ENCODE results near the gene TMEM258. TPM values are rescaled to one million over a fixed set of nuclear protein-coding genes. Genes with fewer than 3 reads are reported as not detected.

TMEM258 gene
- total and polyA plus RNA-seq, 4 donors = 73.2 to 213 (median 136) TPM

DNA sequence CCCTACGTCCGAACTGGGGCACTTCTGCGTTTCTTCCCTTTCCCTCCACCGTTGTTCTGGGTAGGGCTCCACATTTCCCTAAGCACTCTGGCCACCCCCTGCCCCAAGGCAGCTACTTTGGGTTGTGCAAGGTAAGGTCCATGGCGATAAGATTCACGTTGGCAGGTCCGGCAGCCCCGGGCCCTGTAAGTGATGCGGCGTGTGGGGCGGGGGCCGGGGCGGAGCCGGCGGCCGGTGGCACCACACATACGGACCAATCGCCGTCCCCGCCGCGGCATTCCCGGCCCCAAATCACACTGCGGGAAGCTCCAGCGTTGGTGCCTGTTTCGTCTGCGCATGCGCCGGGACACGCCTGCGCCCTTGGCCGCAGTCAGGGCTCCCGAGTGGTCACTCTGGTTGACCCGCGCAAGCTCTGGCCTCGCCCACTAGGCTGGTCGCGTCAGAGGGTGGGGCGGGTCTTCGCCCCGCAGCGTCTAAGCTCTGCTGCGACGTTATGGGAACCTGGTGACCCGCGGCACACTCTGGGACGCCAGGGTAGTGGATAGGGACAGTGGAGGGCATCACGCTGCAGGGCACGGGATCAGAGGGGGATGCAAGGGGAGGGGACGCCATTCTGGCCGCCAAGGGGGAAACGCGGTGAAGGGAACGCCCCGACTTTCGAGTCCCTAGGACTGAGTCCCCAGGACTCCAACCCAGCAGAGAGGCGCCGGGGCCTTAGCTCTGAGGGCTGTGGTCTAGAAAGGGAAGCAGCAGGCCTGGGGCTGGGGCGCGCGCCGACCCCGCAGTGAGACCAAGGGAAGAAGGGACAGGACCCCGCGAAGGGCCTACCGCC is 22.8 kb upstream of the TMEM258 start:
- DNase-seq = peak; percentile 99
- ATAC-seq (ENCODE audit: low FRiP score) = peak; percentile 98
- H3K4me3 ChIP-seq (ENCODE audit: low read length in 2 of 2) = peak overlapping the region; percentile 8 to 60
- no peaks in the 10 kb centered on the region for H3K9me3 ChIP-seq (ENCODE audit: control insufficient read depth, low read length)
- no peaks in the 10 kb centered on the region for H3K27me3 ChIP-seq (ENCODE audit: control insufficient read depth in 1 of 2, insufficient read depth in 2 of 2, low read length in 1 of 2)
- intact Hi-C loops (cut with DNase I) = loop anchor here (5.0 to 10.0 kb wide), 2 partner anchors 150 to 152 kb away; partner anchors contain the start of gene FTH1 (in 2 of the 2)
- peak overlapping the region; percentile 84 to 92 for H3K27ac ChIP-seq (ENCODE audit: low read depth in 1 of 2, low read length in 2 of 2)
- H3K4me1 ChIP-seq (ENCODE audit: control insufficient read depth in 1 of 2, insufficient read depth in 2 of 2, low read length in 2 of 2) = no peaks in the 10 kb centered on the region
- H3K36me3 ChIP-seq (ENCODE audit: control insufficient read depth in 1 of 2, insufficient read depth in 2 of 2, low read length in 1 of 2) = peaks cover 0 to 6% of the 10 kb centered on the region in 2 donors
- WGBS, 2 donors = 1% methylated on average over 62 to 66 of the region's 66 CpGs

DNA sequence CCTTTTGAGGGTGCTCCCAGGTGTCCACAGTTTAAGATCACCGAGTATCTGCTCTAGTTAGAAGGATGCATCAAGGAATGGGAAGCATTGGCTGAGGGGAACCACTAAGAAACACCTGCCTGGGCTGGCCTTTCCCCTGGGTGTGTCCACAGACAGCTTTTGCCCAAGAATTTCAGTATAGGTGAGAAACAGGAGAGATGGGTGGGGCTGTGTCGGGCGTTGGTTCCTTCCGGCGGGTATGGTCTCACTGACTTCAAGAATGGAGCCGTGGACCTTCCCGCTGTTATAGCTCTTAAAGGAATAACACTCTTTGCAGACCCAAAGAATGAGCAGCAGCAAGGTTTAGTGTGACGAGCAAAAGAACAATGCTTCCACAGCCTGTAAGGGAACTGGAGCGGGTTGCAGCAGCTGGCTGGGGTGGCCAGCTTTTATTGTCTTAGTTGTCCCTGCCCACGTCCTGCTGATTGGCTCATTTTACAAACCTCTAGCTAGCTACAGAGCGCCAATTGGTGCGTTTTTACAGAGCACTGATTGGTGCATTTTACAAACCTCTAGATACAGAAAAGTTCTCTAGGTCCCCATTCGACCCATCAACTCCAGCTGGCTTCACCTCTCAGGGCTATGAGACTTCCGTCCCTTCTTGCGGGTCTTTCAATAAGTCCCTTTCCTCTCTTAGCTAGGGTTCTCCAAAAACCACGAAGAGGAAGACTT is 22.0 kb upstream of the TMEM258 start:
- Histone ChIP-seq H3K36me3 (ENCODE audit: control insufficient read depth in 1 of 2, insufficient read depth in 2 of 2, low read length in 1 of 2) (peaks cover 0 to 6% of the 10 kb centered on the region in 2 donors), H3K9me3 (ENCODE audit: control insufficient read depth, low read length) (no peaks in the 10 kb centered on the region), H3K27me3 (ENCODE audit: control insufficient read depth in 1 of 2, insufficient read depth in 2 of 2, low read length in 1 of 2) (no peaks in the 10 kb centered on the region), H3K4me1 (ENCODE audit: control insufficient read depth in 1 of 2, insufficient read depth in 2 of 2, low read length in 2 of 2) (no peaks in the 10 kb centered on the region), H3K27ac (ENCODE audit: low read depth in 1 of 2, low read length in 2 of 2) (peak overlapping the region; percentile 23 to 70), H3K4me3 (ENCODE audit: low read length in 2 of 2) (no peak overlapping the region)
- ATAC-seq (ENCODE audit: low FRiP score) (no peak), DNase-seq (peak in 1 of 2 donors; percentile 53)
- 68 to 72% methylated on average over 16 of the region's 16 CpGs for WGBS, 2 donors
- intact Hi-C loops (cut with DNase I) = loop anchor here in 1 of 2 donors (10.0 kb wide), 1 partner anchor 150 kb away; the partner anchor contains the start of gene FTH1

DNA sequence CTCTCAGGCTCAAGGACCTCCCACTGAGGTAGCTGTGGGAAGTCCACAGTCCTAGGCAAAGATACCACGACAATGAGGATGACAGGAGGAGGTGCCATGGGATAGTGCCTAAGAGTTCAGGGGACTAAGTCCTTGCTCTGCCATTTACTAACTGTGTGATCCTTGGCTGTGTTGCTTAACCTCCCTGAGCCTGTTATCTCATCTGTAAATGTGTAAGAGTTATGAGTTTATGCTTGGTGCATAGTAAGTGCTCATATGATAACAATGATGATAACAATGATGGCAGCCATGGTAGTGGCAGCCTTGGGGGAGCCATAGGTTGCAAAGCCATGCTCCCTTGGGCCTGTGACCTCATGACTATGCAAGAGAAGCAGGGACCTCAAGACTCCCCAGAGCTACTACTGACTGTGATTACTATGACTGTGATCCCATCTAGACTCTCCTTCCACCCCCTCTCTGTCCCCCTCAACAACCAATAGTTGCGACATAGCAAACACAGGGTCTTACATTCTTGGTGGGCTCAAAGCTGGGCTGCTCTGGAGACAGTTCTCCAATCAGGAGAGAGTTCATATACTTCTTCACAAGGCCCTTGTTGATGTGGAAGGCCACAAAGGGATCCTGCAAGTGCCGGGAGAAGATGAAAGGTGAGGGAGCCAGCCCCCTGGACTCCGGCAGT is 20.5 kb upstream of the TMEM258 start:
- DNase-seq (peak in 1 of 2 donors; percentile 23), ATAC-seq (ENCODE audit: low FRiP score) (no peak)
- H3K27ac ChIP-seq (ENCODE audit: low read depth in 1 of 2, low read length in 2 of 2) = no peak overlapping the region
- no peaks in the 10 kb centered on the region for H3K27me3 ChIP-seq (ENCODE audit: control insufficient read depth in 1 of 2, insufficient read depth in 2 of 2, low read length in 1 of 2)
- intact Hi-C loops (cut with DNase I) = loop anchor here in 1 of 2 donors (10.0 kb wide), 1 partner anchor 152 kb away; the partner anchor contains the start of gene FTH1
- H3K4me3 ChIP-seq (ENCODE audit: low read length in 2 of 2) = no peak overlapping the region
- H3K9me3 ChIP-seq (ENCODE audit: control insufficient read depth, low read length) = no peaks in the 10 kb centered on the region
- WGBS, 2 donors = 94 to 96% methylated on average over 4 of the region's 4 CpGs
- H3K36me3 ChIP-seq (ENCODE audit: control insufficient read depth in 1 of 2, insufficient read depth in 2 of 2, low read length in 1 of 2) = peaks cover 0 to 6% of the 10 kb centered on the region in 2 donors
- H3K4me1 ChIP-seq (ENCODE audit: control insufficient read depth in 1 of 2, insufficient read depth in 2 of 2, low read length in 2 of 2) = no peaks in the 10 kb centered on the region

DNA sequence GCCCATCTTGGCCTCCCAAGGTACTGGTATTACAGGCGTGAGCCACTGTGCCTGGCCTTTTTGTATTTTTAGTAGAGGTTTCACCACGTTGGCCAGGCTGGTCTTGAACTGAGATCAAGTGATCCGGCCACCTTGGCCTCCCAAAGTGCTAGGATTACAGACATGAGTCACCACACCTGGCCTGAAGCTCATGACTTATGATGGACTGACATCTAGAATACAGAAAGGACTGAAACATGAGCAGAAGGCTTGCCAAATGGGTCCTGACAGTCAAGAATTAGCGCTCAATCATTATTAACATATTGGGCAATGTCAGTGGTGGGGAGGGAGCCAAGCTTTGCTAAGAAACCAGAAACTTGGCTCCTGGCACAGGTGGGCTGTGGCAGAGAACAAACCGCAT is 19.4 kb upstream of the TMEM258 start:
- WGBS, 2 donors = 88% methylated on average over 5 of the region's 5 CpGs
- H3K36me3 ChIP-seq (ENCODE audit: control insufficient read depth in 1 of 2, insufficient read depth in 2 of 2, low read length in 1 of 2) = peaks cover 0 to 6% of the 10 kb centered on the region in 2 donors

DNA sequence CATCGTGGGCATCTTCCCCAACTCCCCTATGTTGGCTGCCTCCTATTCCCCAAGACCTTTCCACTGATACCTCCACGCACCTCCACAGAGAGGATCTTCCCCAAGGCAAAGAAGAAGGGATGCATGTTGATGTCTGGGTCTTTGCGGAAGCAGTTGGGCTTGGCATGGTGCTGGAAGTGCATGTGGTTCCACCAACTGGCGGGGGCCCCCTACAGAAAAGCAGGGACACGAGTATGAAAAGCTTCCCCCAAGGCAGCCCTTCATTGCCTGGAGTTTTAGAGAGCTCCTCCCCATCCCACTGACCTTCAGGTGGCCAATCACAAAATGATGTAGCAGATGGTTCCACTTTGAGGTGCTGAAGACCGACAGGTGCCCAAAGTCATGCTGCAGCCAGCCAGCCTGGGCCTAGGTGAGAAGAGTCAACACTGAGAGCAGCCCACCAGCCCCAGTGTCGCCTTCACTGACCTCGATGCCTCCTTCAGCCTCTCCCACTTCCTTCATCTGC is 18.3 kb upstream of the TMEM258 start:
- Histone ChIP-seq H3K27me3 (ENCODE audit: control insufficient read depth in 1 of 2, insufficient read depth in 2 of 2, low read length in 1 of 2) (no peaks in the 10 kb centered on the region), H3K27ac (ENCODE audit: low read depth in 1 of 2, low read length in 2 of 2) (no peak overlapping the region), H3K4me1 (ENCODE audit: control insufficient read depth in 1 of 2, insufficient read depth in 2 of 2, low read length in 2 of 2) (no peaks in the 10 kb centered on the region), H3K9me3 (ENCODE audit: control insufficient read depth, low read length) (no peaks in the 10 kb centered on the region), H3K36me3 (ENCODE audit: control insufficient read depth in 1 of 2, insufficient read depth in 2 of 2, low read length in 1 of 2) (peaks cover 0 to 8% of the 10 kb centered on the region in 2 donors), H3K4me3 (ENCODE audit: low read length in 2 of 2) (no peak overlapping the region)
- WGBS, 2 donors = 90 to 91% methylated on average over 8 of the region's 8 CpGs
- ATAC-seq (ENCODE audit: low FRiP score) (no peak), DNase-seq (peak in 1 of 2 donors; percentile 57)
- intact Hi-C loops (cut with DNase I) = loop anchor here in 1 of 2 donors (10.0 kb wide), 1 partner anchor 154 kb away; the partner anchor contains the start of gene FTH1

More for the DNA sequence above, 19.4 kb upstream of the TMEM258 start:
- H3K4me1 ChIP-seq (ENCODE audit: control insufficient read depth in 1 of 2, insufficient read depth in 2 of 2, low read length in 2 of 2) = no peaks in the 10 kb centered on the region
- DNase-seq (no peak), ATAC-seq (ENCODE audit: low FRiP score) (no peak)
- no peaks in the 10 kb centered on the region for H3K9me3 ChIP-seq (ENCODE audit: control insufficient read depth, low read length)
- intact Hi-C loops (cut with DNase I) = loop anchor here in 1 of 2 donors (10.0 kb wide), 1 partner anchor 153 kb away; the partner anchor contains the start of gene FTH1
- H3K27ac ChIP-seq (ENCODE audit: low read depth in 1 of 2, low read length in 2 of 2) = no peak overlapping the region
- H3K4me3 ChIP-seq (ENCODE audit: low read length in 2 of 2) = no peak overlapping the region
- H3K27me3 ChIP-seq (ENCODE audit: control insufficient read depth in 1 of 2, insufficient read depth in 2 of 2, low read length in 1 of 2) = no peaks in the 10 kb centered on the region

DNA sequence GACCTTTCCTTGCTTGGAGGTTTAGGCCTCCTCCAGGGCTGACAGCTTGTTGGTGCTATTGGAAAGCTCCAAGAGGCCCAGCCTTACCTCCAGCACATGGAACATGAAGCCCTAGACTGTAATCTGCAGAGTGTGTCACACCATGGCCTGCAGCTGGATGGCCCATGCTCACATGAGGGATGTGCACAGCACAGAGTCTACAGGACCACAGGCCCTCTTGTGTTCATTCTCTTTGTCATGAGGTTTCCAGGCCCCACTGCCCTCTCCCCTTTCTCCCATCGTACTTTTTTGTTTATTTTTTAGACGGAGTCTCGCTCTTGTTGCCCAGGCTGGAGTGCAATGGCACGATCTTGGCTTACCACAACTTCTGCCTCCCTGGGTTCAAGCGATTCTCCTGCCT is 14.4 kb upstream of the TMEM258 start:
- intact Hi-C loops (cut with DNase I) = no loop called here
- no peak for ATAC-seq (ENCODE audit: low FRiP score)
- H3K9me3 ChIP-seq (ENCODE audit: control insufficient read depth, low read length) = no peaks in the 10 kb centered on the region
- H3K27me3 ChIP-seq (ENCODE audit: control insufficient read depth in 1 of 2, insufficient read depth in 2 of 2, low read length in 1 of 2) = no peaks in the 10 kb centered on the region
- H3K27ac ChIP-seq (ENCODE audit: low read depth in 1 of 2, low read length in 2 of 2) = no peak overlapping the region
- DNase-seq = peak in 1 of 2 donors; percentile 51
- H3K4me3 ChIP-seq (ENCODE audit: low read length in 2 of 2) = no peak overlapping the region
- H3K4me1 ChIP-seq (ENCODE audit: control insufficient read depth in 1 of 2, insufficient read depth in 2 of 2, low read length in 2 of 2) = no peaks in the 10 kb centered on the region
- H3K36me3 ChIP-seq (ENCODE audit: control insufficient read depth in 1 of 2, insufficient read depth in 2 of 2, low read length in 1 of 2) = peaks cover 0 to 10% of the 10 kb centered on the region in 2 donors
- WGBS, 2 donors = 86 to 87% methylated on average over 5 of the region's 5 CpGs

DNA sequence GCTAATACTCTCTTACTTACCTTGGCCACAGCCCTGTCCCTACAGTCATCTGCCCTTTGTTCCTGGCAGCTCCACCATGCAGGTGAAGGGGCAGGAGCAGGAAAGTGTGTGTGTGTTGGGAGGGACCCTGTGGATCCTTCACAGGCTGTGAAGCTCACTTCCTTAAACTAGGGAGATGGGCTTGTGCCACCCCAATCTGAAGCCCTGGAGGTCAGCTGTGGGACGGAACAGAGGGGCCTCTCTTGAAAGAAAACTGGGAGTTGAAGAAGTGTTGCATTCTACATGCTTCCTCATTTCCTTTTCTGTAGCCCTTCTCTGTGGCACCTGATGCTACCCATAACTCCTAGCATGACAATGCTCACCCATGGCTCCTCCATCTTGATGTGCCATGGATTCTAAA is 12.7 kb upstream of the TMEM258 start:
- H3K27ac ChIP-seq (ENCODE audit: low read depth in 1 of 2, low read length in 2 of 2) = no peak overlapping the region
- no peak for ATAC-seq (ENCODE audit: low FRiP score)

More for the DNA sequence above, 12.7 kb upstream of the TMEM258 start:
- peak in 1 of 2 donors; percentile 10 for DNase-seq
- Histone ChIP-seq H3K36me3 (ENCODE audit: control insufficient read depth in 1 of 2, insufficient read depth in 2 of 2, low read length in 1 of 2) (peaks cover 0 to 6% of the 10 kb centered on the region in 2 donors), H3K9me3 (ENCODE audit: control insufficient read depth, low read length) (no peaks in the 10 kb centered on the region), H3K4me1 (ENCODE audit: control insufficient read depth in 1 of 2, insufficient read depth in 2 of 2, low read length in 2 of 2) (no peaks in the 10 kb centered on the region), H3K4me3 (ENCODE audit: low read length in 2 of 2) (no peak overlapping the region), H3K27me3 (ENCODE audit: control insufficient read depth in 1 of 2, insufficient read depth in 2 of 2, low read length in 1 of 2) (no peaks in the 10 kb centered on the region)
- intact Hi-C loops (cut with DNase I) = no loop called here
- 85 to 95% methylated on average over 1 of the region's 1 CpG for WGBS, 2 donors
